ENCODE data around the gene NHEJ1. TPM values are rescaled to one million over a fixed set of nuclear protein-coding genes. Genes with fewer than 3 reads are reported as not detected.

NHEJ1 gene
- total RNA-seq, 4 donors from 2014 or later, result 13.8 to 23.2 (median 17.5) TPM

DNA sequence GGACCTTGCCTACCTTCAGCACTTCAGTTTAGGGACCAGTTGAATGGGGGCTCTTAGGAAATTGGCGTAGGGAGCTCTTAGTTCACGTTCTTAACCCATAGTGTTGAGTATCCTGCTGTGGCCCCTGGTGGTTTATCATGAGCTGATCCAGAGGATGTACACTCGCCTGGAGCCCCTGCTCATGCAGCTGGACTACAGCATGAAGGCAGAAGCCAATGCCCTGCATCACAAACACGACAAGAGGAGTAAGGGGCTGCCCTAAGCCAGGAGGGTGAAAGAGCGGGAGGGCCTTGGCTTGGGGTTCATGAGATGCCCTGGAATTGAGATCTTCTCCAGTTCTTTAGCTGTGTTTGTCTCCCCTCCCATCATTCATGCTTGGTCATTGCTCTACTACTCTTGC lies 20.3 kb upstream of the NHEJ1 start:
- TF ChIP-seq, protein P1, sequence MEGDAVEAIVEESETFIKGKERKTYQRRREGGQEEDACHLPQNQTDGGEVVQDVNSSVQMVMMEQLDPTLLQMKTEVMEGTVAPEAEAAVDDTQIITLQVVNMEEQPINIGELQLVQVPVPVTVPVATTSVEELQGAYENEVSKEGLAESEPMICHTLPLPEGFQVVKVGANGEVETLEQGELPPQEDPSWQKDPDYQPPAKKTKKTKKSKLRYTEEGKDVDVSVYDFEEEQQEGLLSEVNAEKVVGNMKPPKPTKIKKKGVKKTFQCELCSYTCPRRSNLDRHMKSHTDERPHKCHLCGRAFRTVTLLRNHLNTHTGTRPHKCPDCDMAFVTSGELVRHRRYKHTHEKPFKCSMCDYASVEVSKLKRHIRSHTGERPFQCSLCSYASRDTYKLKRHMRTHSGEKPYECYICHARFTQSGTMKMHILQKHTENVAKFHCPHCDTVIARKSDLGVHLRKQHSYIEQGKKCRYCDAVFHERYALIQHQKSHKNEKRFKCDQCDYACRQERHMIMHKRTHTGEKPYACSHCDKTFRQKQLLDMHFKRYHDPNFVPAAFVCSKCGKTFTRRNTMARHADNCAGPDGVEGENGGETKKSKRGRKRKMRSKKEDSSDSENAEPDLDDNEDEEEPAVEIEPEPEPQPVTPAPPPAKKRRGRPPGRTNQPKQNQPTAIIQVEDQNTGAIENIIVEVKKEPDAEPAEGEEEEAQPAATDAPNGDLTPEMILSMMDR (IDR thresholded peaks at IDR 0.05), result no peak
- no peak for DNase-seq (ENCODE audit: low spot score)
- ATAC-seq (ENCODE audit: low FRiP score), result no peak

- TF ChIP-seq, protein P1 (IDR thresholded peaks at IDR 0.05), result no peak
- DNase-seq (ENCODE audit: low spot score) (no peak), ATAC-seq (ENCODE audit: low FRiP score) (no peak)
Observed at GRCh38 chr2:219179601-219180465, 19.2 kb upstream of the NHEJ1 start.

GRCh38 chr2:219178377-219179175 lies 18.0 kb upstream of the NHEJ1 start:
- DNase-seq (ENCODE audit: low spot score), result peak; percentile 46
- TF ChIP-seq, protein P1 (IDR thresholded peaks at IDR 0.05), result no peak
- no peak for ATAC-seq (ENCODE audit: low FRiP score)

DNA sequence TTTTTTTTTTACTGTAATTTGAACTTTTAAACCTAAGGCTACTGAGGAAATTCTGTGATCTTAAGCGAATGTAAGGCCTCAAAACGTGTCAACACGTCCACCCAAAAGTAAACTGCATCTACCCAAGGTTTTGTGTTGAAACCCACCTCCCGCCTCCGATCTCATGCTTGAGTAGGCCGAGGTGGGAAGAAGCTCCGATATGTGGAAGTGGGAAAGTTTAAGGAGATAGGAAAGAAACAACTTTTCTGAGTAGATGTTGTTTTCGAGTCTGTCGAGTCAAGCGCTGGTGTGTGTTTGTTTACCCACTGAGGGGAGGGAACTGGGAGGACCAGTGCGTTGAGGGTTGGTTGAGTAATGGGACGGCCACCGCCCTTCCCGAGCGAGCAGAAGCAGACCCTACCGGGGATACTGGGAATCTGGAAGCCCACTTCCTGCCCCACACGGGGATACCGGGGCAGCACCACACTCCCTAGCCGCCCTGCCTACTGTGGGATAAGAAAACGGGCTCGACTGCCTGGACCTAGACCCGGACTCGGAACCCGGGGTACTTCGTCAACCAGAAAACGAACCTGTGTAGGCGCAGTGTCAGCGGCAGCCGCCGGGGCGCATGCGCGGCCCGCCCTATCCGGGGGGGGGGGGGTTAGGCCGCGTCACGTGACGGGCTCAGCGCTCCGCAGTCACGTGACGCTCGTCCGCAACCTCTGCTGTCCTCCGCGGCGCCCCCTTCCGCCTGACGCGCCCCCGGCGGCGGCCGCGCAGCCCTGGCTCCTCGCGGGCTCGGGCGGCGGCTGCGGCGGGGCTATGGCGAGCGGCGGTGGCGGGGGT lies 17.1 kb upstream of the NHEJ1 start, which contains the start of gene RETREG2:
Gene RETREG2, plus strand, starts transcription at position 724 of the 825 bp plus-strand sequence. Its CDS starts 78 bp downstream, at position 802.
- peak; percentile 28 for DNase-seq (ENCODE audit: low spot score)
- TF ChIP-seq, protein P1 (IDR thresholded peaks at IDR 0.05), result peak in 1 of 3 donors; percentile 25
- ATAC-seq (ENCODE audit: low FRiP score), result peak; percentile 85

DNA sequence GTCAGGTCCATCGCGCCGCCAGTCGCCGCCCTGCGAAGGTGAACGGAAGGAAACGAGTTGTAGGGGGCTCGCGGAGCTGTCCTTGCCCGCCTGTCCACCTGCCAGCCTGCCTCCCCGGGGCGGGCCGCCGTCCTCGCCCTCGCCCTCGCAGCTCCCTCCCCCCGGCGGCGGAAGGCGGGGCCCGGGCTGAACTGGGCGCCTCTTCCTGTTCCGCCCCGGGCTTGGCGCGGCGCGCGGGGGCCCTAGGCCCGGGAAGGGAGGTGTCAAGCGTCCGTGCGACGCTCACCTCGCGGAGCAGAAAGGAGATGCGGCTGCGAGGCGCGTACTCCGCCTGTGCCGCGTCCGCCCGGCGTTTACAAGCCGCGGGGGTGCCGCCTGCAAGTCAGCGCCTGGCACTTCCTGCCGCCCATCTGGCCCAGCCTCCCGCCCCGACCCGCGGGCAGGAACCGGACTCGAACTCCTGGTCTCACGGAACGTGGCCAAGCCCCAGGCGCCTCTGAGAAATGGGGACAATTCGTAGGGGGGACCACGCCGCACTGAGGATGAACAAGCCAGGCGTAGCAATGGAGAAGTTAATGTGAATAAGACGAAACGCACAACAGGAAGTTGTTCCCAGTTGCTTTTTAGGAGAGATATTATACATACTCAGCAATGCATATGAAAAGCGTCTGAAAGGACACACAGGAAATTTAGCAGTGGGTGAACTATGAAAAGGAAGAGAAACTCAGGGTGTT lies 16.4 kb upstream of the NHEJ1 start, which contains the start of gene CNPPD1:
Gene CNPPD1, minus strand, starts transcription at position 108 of the 734 bp plus-strand sequence. Its CDS starts 97 bp downstream, at position 11.
- TF ChIP-seq, protein P1 (IDR thresholded peaks at IDR 0.05), result no peak
- DNase-seq (ENCODE audit: low spot score), result peak; percentile 36
- peak; percentile 78 for ATAC-seq (ENCODE audit: low FRiP score)
